Measurements from ENCODE around the gene HDHD5. TPM values are rescaled to one million over a fixed set of nuclear protein-coding genes. Genes with fewer than 3 reads are reported as not detected.
A peak's percentile ranks its signal among the peaks of the same experiment; 100 is the strongest.

Gene HDHD5
- total and polyA plus RNA-seq, 5 donors, result 28.2 to 41.2 (median 37.3) TPM

- Histone ChIP-seq H3K4me1 (ENCODE audit: control insufficient read depth, insufficient read depth, low read length) (no peaks in the 10 kb centered on the region), H3K4me3 (ENCODE audit: low read length) (no peak overlapping the region), H3K27ac (ENCODE audit: low read length) (no peak overlapping the region), H3K27me3 (ENCODE audit: control insufficient read depth, insufficient read depth) (no peaks in the 10 kb centered on the region), H3K9me3 (ENCODE audit: control insufficient read depth, low read length) (no peaks in the 10 kb centered on the region)
- DNase-seq (no peak), ATAC-seq (no peak)
- intact Hi-C loops (cut with DNase I), result no loop called here
- 89% methylated on average over 17 of the region's 17 CpGs for WGBS
These were observed 21.1 kb downstream of the HDHD5 start for GRCh38 chr22:17137861-17138425.

GRCh38 chr22:17137170-17137569, 21.9 kb downstream of the HDHD5 start:
- H3K27ac ChIP-seq (ENCODE audit: low read length), result no peak overlapping the region
- intact Hi-C loops (cut with DNase I), result no loop called here
- DNase-seq (no peak), ATAC-seq (no peak)
- 79% methylated on average over 4 of the region's 4 CpGs for WGBS
- no peaks in the 10 kb centered on the region for H3K27me3 ChIP-seq (ENCODE audit: control insufficient read depth, insufficient read depth)
- no peaks in the 10 kb centered on the region for H3K4me1 ChIP-seq (ENCODE audit: control insufficient read depth, insufficient read depth, low read length)
- H3K4me3 ChIP-seq (ENCODE audit: low read length), result no peak overlapping the region
- H3K9me3 ChIP-seq (ENCODE audit: control insufficient read depth, low read length), result no peaks in the 10 kb centered on the region

- no peaks in the 10 kb centered on the region for H3K27me3 ChIP-seq (ENCODE audit: control insufficient read depth, insufficient read depth)
- H3K4me1 ChIP-seq (ENCODE audit: control insufficient read depth, insufficient read depth, low read length), result no peaks in the 10 kb centered on the region
- ATAC-seq (no peak), DNase-seq (no peak)
- intact Hi-C loops (cut with DNase I), result no loop called here
- H3K4me3 ChIP-seq (ENCODE audit: low read length), result no peak overlapping the region
- 86% methylated on average over 15 of the region's 15 CpGs for WGBS
- no peak overlapping the region for H3K27ac ChIP-seq (ENCODE audit: low read length)
- H3K9me3 ChIP-seq (ENCODE audit: control insufficient read depth, low read length), result no peaks in the 10 kb centered on the region
These were observed 23.8 kb downstream of the HDHD5 start for GRCh38 chr22:17135153-17135760.

- no peaks in the 10 kb centered on the region for H3K4me1 ChIP-seq (ENCODE audit: control insufficient read depth, insufficient read depth, low read length)
- intact Hi-C loops (cut with DNase I), result no loop called here
- H3K27me3 ChIP-seq (ENCODE audit: control insufficient read depth, insufficient read depth), result no peaks in the 10 kb centered on the region
- 93% methylated on average over 7 of the region's 7 CpGs for WGBS
- H3K27ac ChIP-seq (ENCODE audit: low read length), result no peak overlapping the region
- DNase-seq, result no peak
- no peak for ATAC-seq
- no peak overlapping the region for H3K4me3 ChIP-seq (ENCODE audit: low read length)
- no peaks in the 10 kb centered on the region for H3K9me3 ChIP-seq (ENCODE audit: control insufficient read depth, low read length)
These were observed 25.9 kb downstream of the HDHD5 start for GRCh38 chr22:17133137-17133536.

- Histone ChIP-seq H3K27me3 (ENCODE audit: control insufficient read depth, insufficient read depth) (no peaks in the 10 kb centered on the region), H3K9me3 (ENCODE audit: control insufficient read depth, low read length) (no peaks in the 10 kb centered on the region), H3K4me3 (ENCODE audit: low read length) (no peak overlapping the region), H3K4me1 (ENCODE audit: control insufficient read depth, insufficient read depth, low read length) (no peaks in the 10 kb centered on the region), H3K27ac (ENCODE audit: low read length) (no peak overlapping the region)
- DNase-seq (no peak), ATAC-seq (peak; percentile 82 to 83)
- 9% methylated on average over 2 of the region's 2 CpGs for WGBS
- intact Hi-C loops (cut with DNase I), result no loop called here
These were observed 27.0 kb downstream of the HDHD5 start for GRCh38 chr22:17132112-17132511.

GRCh38 chr22:17131686-17132085, 27.4 kb downstream of the HDHD5 start:
- Histone ChIP-seq H3K4me1 (ENCODE audit: control insufficient read depth, insufficient read depth, low read length) (no peaks in the 10 kb centered on the region), H3K4me3 (ENCODE audit: low read length) (no peak overlapping the region), H3K27ac (ENCODE audit: low read length) (no peak overlapping the region), H3K9me3 (ENCODE audit: control insufficient read depth, low read length) (no peaks in the 10 kb centered on the region), H3K27me3 (ENCODE audit: control insufficient read depth, insufficient read depth) (no peaks in the 10 kb centered on the region)
- DNase-seq, result no peak
- peak; percentile 43 to 67 for ATAC-seq
- intact Hi-C loops (cut with DNase I), result no loop called here
- 42% methylated on average over 5 of the region's 5 CpGs for WGBS

GRCh38 chr22:17130199-17130598, 28.9 kb downstream of the HDHD5 start:
- intact Hi-C loops (cut with DNase I), result no loop called here
- no peak for DNase-seq
- ATAC-seq, result no peak
- Histone ChIP-seq H3K4me1 (ENCODE audit: control insufficient read depth, insufficient read depth, low read length) (no peaks in the 10 kb centered on the region), H3K27ac (ENCODE audit: low read length) (no peak overlapping the region), H3K27me3 (ENCODE audit: control insufficient read depth, insufficient read depth) (no peaks in the 10 kb centered on the region), H3K9me3 (ENCODE audit: control insufficient read depth, low read length) (no peaks in the 10 kb centered on the region), H3K4me3 (ENCODE audit: low read length) (no peak overlapping the region)
- WGBS, result 91% methylated on average over 1 of the region's 1 CpG

- no peaks in the 10 kb centered on the region for H3K9me3 ChIP-seq (ENCODE audit: control insufficient read depth, low read length)
- peak; percentile 81 to 85 for ATAC-seq
- peak within 1 kb of the TSS; percentile 62 for H3K4me3 ChIP-seq (ENCODE audit: low read length)
- DNase-seq, result peak; percentile 83 to 92 (median 88)
- H3K27ac ChIP-seq (ENCODE audit: low read length), result peak within 1 kb of the TSS; percentile 13
- H3K4me1 ChIP-seq (ENCODE audit: control insufficient read depth, insufficient read depth, low read length), result no peaks in the 10 kb centered on the region
- 7% methylated on average over 69 of the region's 69 CpGs for WGBS
- no peaks in the 10 kb centered on the region for H3K27me3 ChIP-seq (ENCODE audit: control insufficient read depth, insufficient read depth)
- intact Hi-C loops (cut with DNase I), result no loop called here
These were observed 37.6 kb downstream of the HDHD5 start, which contains the start of gene TMEM121B for GRCh38 chr22:17121233-17122195. TSS of gene TMEM121B (minus strand) at chr22:17121360. CDS start at chr22:17121127, 233 bp downstream.

GRCh38 chr22:17120711-17121232, 38.3 kb downstream of the HDHD5 start:
- Histone ChIP-seq H3K9me3 (ENCODE audit: control insufficient read depth, low read length) (no peaks in the 10 kb centered on the region), H3K4me3 (ENCODE audit: low read length) (peak overlapping the region; percentile 62), H3K27me3 (ENCODE audit: control insufficient read depth, insufficient read depth) (no peaks in the 10 kb centered on the region), H3K4me1 (ENCODE audit: control insufficient read depth, insufficient read depth, low read length) (no peaks in the 10 kb centered on the region), H3K27ac (ENCODE audit: low read length) (peak overlapping the region; percentile 13)
- under 1% methylated on average over 70 of the region's 70 CpGs for WGBS
- ATAC-seq (no peak), DNase-seq (peak in 1 of 3 donors; percentile 62)
- intact Hi-C loops (cut with DNase I), result no loop called here

- Histone ChIP-seq H3K27me3 (ENCODE audit: control insufficient read depth, insufficient read depth) (no peaks in the 10 kb centered on the region), H3K9me3 (ENCODE audit: control insufficient read depth, low read length) (no peaks in the 10 kb centered on the region), H3K4me3 (ENCODE audit: low read length) (peak overlapping the region; percentile 62), H3K4me1 (ENCODE audit: control insufficient read depth, insufficient read depth, low read length) (no peaks in the 10 kb centered on the region), H3K27ac (ENCODE audit: low read length) (no peak overlapping the region)
- DNase-seq (peak; percentile 69 to 89 (median 79)), ATAC-seq (peak; percentile 10 to 49)
- 3% methylated on average over 45 of the region's 45 CpGs for WGBS
- intact Hi-C loops (cut with DNase I), result no loop called here
These were observed 38.8 kb downstream of the HDHD5 start for GRCh38 chr22:17120281-17120680.

All from right cardiac atrium (tissue), 5 donors.